Measurements from ENCODE around the gene MYOM1.
"Not testable (repeated sequence)": the region's sequence is repeated elsewhere in the genome, so short reads cannot be mapped to it uniquely, and the experiment has no call there.

DNA sequence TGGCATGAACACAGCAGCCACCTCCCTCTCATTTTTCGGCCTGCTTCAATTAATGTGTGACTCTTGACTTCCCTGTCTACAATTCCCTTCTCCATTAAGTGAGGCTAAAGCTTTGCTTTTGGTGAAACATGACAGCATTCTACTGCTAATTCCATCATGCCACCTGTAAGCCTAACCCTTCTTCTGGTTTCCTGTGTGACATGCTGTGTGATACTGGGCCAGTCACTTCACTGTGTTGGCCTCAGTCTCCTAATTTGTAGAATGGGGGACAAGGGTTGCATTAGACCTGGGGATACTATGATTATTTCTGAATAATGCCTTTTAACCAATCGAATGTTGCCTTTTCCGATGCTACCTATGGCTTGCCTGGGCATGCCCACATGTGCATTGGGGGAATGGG lies 146.4 kb downstream of the MYOM1 start:
- TF ChIP-seq, protein P1, sequence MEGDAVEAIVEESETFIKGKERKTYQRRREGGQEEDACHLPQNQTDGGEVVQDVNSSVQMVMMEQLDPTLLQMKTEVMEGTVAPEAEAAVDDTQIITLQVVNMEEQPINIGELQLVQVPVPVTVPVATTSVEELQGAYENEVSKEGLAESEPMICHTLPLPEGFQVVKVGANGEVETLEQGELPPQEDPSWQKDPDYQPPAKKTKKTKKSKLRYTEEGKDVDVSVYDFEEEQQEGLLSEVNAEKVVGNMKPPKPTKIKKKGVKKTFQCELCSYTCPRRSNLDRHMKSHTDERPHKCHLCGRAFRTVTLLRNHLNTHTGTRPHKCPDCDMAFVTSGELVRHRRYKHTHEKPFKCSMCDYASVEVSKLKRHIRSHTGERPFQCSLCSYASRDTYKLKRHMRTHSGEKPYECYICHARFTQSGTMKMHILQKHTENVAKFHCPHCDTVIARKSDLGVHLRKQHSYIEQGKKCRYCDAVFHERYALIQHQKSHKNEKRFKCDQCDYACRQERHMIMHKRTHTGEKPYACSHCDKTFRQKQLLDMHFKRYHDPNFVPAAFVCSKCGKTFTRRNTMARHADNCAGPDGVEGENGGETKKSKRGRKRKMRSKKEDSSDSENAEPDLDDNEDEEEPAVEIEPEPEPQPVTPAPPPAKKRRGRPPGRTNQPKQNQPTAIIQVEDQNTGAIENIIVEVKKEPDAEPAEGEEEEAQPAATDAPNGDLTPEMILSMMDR (conservative IDR thresholded peaks at IDR 0.05; ENCODE audit: low read depth, low read length) = not testable (repeated sequence)
- TF ChIP-seq EZH2 (IDR thresholded peaks at IDR 0.05; ENCODE audit: low read length, unreplicated experiment); EZH2phosphoT487 (IDR thresholded peaks at IDR 0.05; ENCODE audit: borderline replicate concordance, low read length): not testable (repeated sequence)
